T-cell (primary cell): ENCODE results near the gene GPC5. TPM values are rescaled to one million over a fixed set of nuclear protein-coding genes. Genes with fewer than 3 reads are reported as not detected.

Source experiments
- ATAC-seq, 4 experiments: fragments of 200-7000 bp in 3 of 4; fragments of 150-1000 bp in 1 of 4; cut with Tn5 transposase; replicated peaks in 1 of 4; 1 replicate in 3 of 4; 2 replicates in 1 of 4; pipeline ENCODE4 v1.10.0; 2021; ENCODE audit warnings: moderate library complexity in 3 of 4, mild to moderate bottlenecking in 2 of 4, moderate number of reproducible peaks in 1 of 4
- CTCF ChIA-PET, 2 donors: fragments of 300-600 bp; sonication (Branson Sonifier 250); formaldehyde crosslinking; loops; one replicate each; lab custom pipeline; 2022; ENCODE audit warnings: antibody characterized with exemption in 2 of 2; lab: Charles Lee
- POLR2A ChIA-PET, 2 donors: fragments of 300-600 bp; sonication (Branson Sonifier 250); formaldehyde crosslinking; loops; one replicate each; lab custom pipeline; 2022; ENCODE audit warnings: antibody characterized with exemption in 2 of 2; lab: Charles Lee
- DNase-seq, 35 experiments: peaks; one replicate each; pipeline versions ENCODE4 v3.0.0 to v3.0.0-alpha.2; 2013 to 2023
- H3K27ac ChIP-seq: one replicate; pipeline ENCODE4 v1.5.1; 2013; ENCODE audit warnings: low read length
- H3K27me3 ChIP-seq, 2 experiments: replicated peaks in 1 of 2; 1 replicate in 1 of 2; 2 replicates in 1 of 2; pipeline versions ENCODE4 v1.6.1 to v1.7.0; 2013; ENCODE audit warnings: low read length in 1 of 2, mixed read lengths in 1 of 2; ENCODE audit not compliant: control insufficient read depth in 2 of 2, insufficient read depth in 2 of 2; ENCODE audit errors: extremely low read depth in 1 of 2
- H3K36me3 ChIP-seq, 2 donors: 1 replicate in 1 of 2; 2 replicates in 1 of 2; pipeline versions ENCODE4 v1.6.1 to v1.7.0; 2013; ENCODE audit warnings: low read length in 1 of 2; ENCODE audit not compliant: control insufficient read depth in 2 of 2, insufficient read depth in 1 of 2; ENCODE audit errors: extremely low read depth in 1 of 2
- H3K4me1 ChIP-seq, 2 experiments: 1 replicate in 1 of 2; 2 replicates in 1 of 2; pipeline versions ENCODE4 v1.6.1 to v1.7.0; 2013; ENCODE audit warnings: low read length in 2 of 2, mixed read lengths in 1 of 2; ENCODE audit not compliant: insufficient read depth in 2 of 2, control insufficient read depth in 1 of 2; ENCODE audit errors: extremely low read depth in 1 of 2
- H3K4me3 ChIP-seq, 2 donors: 1 replicate in 1 of 2; 2 replicates in 1 of 2; pipeline versions ENCODE4 v1.5.1 to v1.7.0; 2013; ENCODE audit warnings: mild to moderate bottlenecking in 2 of 2, low read length in 1 of 2, moderate library complexity in 1 of 2; ENCODE audit not compliant: control insufficient read depth in 1 of 2; ENCODE audit errors: extremely low read depth in 1 of 2
- H3K9me3 ChIP-seq: 2 replicates; pipeline ENCODE4 v1.7.0; 2013
- H3K27ac Mint-ChIP-seq, 2 donors: one replicate each; pipeline ENCODE4 v1.8.0; 2020 to 2021; ENCODE audit warnings: mild to moderate bottlenecking in 2 of 2, mixed read lengths in 2 of 2
- H3K27me3 Mint-ChIP-seq, 2 donors: one replicate each; pipeline ENCODE4 v1.8.0; 2021 to 2022; ENCODE audit warnings: mixed read lengths in 2 of 2
- H3K36me3 Mint-ChIP-seq: one replicate; pipeline ENCODE4 v1.8.0; 2021; ENCODE audit warnings: mixed read lengths
- H3K4me1 Mint-ChIP-seq, 3 donors: one replicate each; pipeline ENCODE4 v1.8.0; 2020 to 2022; ENCODE audit warnings: mixed read lengths in 3 of 3, mild to moderate bottlenecking in 1 of 3
- H3K4me3 Mint-ChIP-seq, 3 donors: one replicate each; pipeline ENCODE4 v1.8.0; 2020 to 2022; ENCODE audit warnings: mild to moderate bottlenecking in 3 of 3, mixed read lengths in 3 of 3, moderate library complexity in 3 of 3
- H3K9me3 Mint-ChIP-seq, 3 donors: one replicate each; pipeline ENCODE4 v1.8.0; 2020 to 2022; ENCODE audit warnings: mixed read lengths in 3 of 3
- WGBS: methylation state at CpG from one replicate; pipeline ENCODE4 v1.1.5; 2013; ENCODE audit warnings: missing lambda C conversion rate; ENCODE audit not compliant: insufficient coverage; 5-methylcytosine and 5-hydroxymethylcytosine counted together
- total RNA-seq, 35 experiments: library from RNA in 6 of 35; stranded (reverse) in 6 of 35; fragments of 120-200 nt in 1 of 35; gene quantifications; one replicate each; pipeline versions ENCODE4 v1.2.1 to v1.2.4 and lab custom pipeline; 2013 to 2026

Gene GPC5
- total RNA-seq, 5 donors from 2014 or later (not counting 1 experiment from before 2014, with no cell fraction given), result 0.12 to 0.39 (median 0.26) TPM

DNA sequence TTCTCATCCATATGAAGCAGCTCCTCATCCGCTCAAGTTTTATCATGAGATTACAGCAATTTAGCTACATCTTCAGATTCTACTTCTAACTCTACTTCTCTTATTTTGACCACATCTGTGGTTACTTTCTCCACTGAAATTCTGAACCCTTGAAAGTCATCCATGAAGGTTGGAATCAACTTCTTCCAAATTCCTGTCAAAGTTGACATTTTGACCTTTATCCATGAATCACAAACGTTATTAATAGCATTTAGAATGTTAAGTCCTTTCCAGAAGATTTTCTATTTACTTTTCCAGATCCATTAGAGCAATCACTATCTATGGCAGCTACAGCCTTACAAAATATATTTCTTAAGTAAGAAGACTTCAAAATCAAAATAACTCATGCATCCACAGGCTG, 1406.5 kb downstream of the GPC5 start:
- POLR2A ChIA-PET, result no interaction called here
- Mint-ChIP-seq H3K4me3 (no peak overlapping the region), H3K9me3 (peaks cover 0 to 3% (median 0%) of the 10 kb centered on the region in 3 donors), H3K4me1 (peaks cover 8 to 14% (median 14%) of the 10 kb centered on the region in 3 donors), H3K27me3 (no peaks in the 10 kb centered on the region), H3K36me3 (no peaks in the 10 kb centered on the region), H3K27ac (no peak overlapping the region)
- 80% methylated on average over 1 of the region's 2 CpGs for WGBS
- H3K9me3 ChIP-seq, result no peaks in the 10 kb centered on the region
- no peak overlapping the region for H3K4me3 ChIP-seq
- no peak overlapping the region for H3K27ac ChIP-seq
- H3K36me3 ChIP-seq, result no peaks in the 10 kb centered on the region
- DNase-seq (no peak), ATAC-seq (no peak)
- H3K4me1 ChIP-seq, result no peaks in the 10 kb centered on the region
- no peaks in the 10 kb centered on the region for H3K27me3 ChIP-seq
- CTCF ChIA-PET, result no interaction called here

GRCh38 chr13:92805766-92806165, 1407.3 kb downstream of the GPC5 start:
- ATAC-seq (no peak), DNase-seq (no peak)
- H3K4me1 Mint-ChIP-seq, result peaks cover 8 to 14% (median 14%) of the 10 kb centered on the region in 3 donors
- H3K36me3 ChIP-seq, result no peaks in the 10 kb centered on the region
- H3K27me3 Mint-ChIP-seq, result no peaks in the 10 kb centered on the region
- H3K9me3 ChIP-seq, result no peaks in the 10 kb centered on the region
- CTCF ChIA-PET, result no interaction called here
- peak overlapping the region in 1 of 2 donors; percentile 21 for H3K4me3 ChIP-seq
- peak overlapping the region; percentile 57 to 70 for H3K27ac Mint-ChIP-seq
- H3K9me3 Mint-ChIP-seq, result peaks cover 0 to 3% (median 0%) of the 10 kb centered on the region in 3 donors
- POLR2A ChIA-PET, result no interaction called here
- H3K4me1 ChIP-seq, result no peaks in the 10 kb centered on the region
- no peaks in the 10 kb centered on the region for H3K36me3 Mint-ChIP-seq
- no peak overlapping the region for H3K27ac ChIP-seq
- peak overlapping the region; percentile 61 to 80 (median 75) for H3K4me3 Mint-ChIP-seq
- H3K27me3 ChIP-seq, result no peaks in the 10 kb centered on the region

DNA sequence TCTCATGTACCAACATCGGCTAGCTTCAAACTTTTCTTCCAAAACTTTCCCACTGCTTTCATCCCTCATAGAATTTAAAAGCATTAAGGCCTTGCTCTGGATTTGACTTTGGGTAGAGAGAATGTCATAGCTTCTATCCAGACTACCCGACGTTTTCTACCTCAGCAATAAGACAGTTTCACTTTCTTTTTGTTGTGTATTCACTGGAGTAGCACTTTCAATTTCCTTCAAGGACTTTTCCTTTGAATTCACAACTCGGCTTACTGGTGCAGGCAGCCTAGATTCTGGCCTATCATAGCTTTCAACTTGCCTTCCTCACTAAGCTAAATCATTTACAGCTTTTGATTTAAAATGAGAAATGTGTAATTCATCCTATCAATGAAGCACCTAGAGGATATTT, 1407.8 kb downstream of the GPC5 start:
- peak in 2 of 4 experiments; percentile 31 to 35 for ATAC-seq
- Histone ChIP-seq H3K4me3 (peak overlapping the region in 1 of 2 donors; percentile 21), H3K27me3 (no peaks in the 10 kb centered on the region), H3K9me3 (no peaks in the 10 kb centered on the region), H3K36me3 (no peaks in the 10 kb centered on the region), H3K4me1 (no peaks in the 10 kb centered on the region), H3K27ac (no peak overlapping the region)
- peak overlapping the region; percentile 61 to 80 (median 75) for H3K4me3 Mint-ChIP-seq
- no peaks in the 10 kb centered on the region for H3K27me3 Mint-ChIP-seq
- peaks cover 0 to 3% (median 0%) of the 10 kb centered on the region in 3 donors for H3K9me3 Mint-ChIP-seq
- POLR2A ChIA-PET, result no interaction called here
- no peaks in the 10 kb centered on the region for H3K36me3 Mint-ChIP-seq
- peaks cover 8 to 14% (median 14%) of the 10 kb centered on the region in 3 donors for H3K4me1 Mint-ChIP-seq
- peak in 1 of 35 experiments; percentile 4 for DNase-seq
- CTCF ChIA-PET, result no interaction called here
- WGBS, result no CpG with 5 or more reads among the region's 4 CpGs
- peak overlapping the region; percentile 57 to 70 for H3K27ac Mint-ChIP-seq

DNA sequence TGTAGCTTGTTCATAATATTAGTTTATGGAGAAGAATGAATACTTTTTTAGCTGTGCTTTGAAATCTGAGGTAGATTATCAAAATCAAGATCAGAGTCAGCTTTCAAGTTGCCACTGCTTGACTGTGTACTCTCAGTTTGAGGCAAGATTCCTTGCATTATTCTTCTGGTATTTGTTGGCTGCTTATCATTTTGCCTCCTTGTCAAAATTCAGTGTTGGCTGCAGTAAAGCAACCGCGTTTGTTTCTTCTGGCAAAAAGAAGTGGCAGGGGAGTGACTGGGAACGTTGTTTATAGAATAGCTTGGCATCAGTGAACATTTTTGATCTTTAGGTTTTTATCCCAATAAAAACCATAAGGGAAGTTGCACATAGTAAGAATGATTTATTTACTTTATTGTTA, 1408.9 kb downstream of the GPC5 start:
- Histone ChIP-seq H3K4me3 (no peak overlapping the region), H3K27ac (no peak overlapping the region), H3K9me3 (no peaks in the 10 kb centered on the region), H3K27me3 (no peaks in the 10 kb centered on the region), H3K4me1 (no peaks in the 10 kb centered on the region), H3K36me3 (no peaks in the 10 kb centered on the region)
- CTCF ChIA-PET, result no interaction called here
- POLR2A ChIA-PET, result no interaction called here
- no CpG with 5 or more reads among the region's 3 CpGs for WGBS
- no peak overlapping the region for H3K27ac Mint-ChIP-seq
- H3K4me3 Mint-ChIP-seq, result no peak overlapping the region
- no peak for ATAC-seq
- H3K36me3 Mint-ChIP-seq, result no peaks in the 10 kb centered on the region
- peaks cover 8 to 14% (median 14%) of the 10 kb centered on the region in 3 donors for H3K4me1 Mint-ChIP-seq
- peaks cover 0 to 3% (median 2%) of the 10 kb centered on the region in 3 donors for H3K9me3 Mint-ChIP-seq
- no peaks in the 10 kb centered on the region for H3K27me3 Mint-ChIP-seq
- no peak for DNase-seq

DNA sequence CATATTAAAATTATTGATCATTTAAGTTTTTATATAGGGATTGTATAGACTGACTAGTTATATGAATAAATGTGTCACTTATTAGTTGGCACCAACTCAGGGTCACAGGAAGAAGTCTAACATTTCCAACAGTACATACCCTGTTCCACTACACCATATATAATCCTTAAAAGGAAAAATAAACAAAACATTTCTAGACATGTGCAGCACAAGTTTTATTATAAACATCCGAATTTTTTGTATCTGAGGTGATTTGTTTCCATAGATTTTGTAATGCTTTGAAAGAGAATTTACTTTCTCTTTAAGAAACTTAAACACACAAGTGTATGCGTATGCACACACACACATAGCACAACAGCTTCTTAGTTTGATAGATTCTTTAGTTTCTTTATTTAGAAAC, 1409.5 kb downstream of the GPC5 start:
- ATAC-seq (no peak), DNase-seq (no peak)
- no peak overlapping the region for H3K27ac ChIP-seq
- no peaks in the 10 kb centered on the region for H3K4me1 ChIP-seq
- no CpG with 5 or more reads among the region's 2 CpGs for WGBS
- ChIA-PET POLR2A (no interaction called here), CTCF (no interaction called here)
- Mint-ChIP-seq H3K9me3 (peaks cover 0 to 4% (median 3%) of the 10 kb centered on the region in 3 donors), H3K27me3 (no peaks in the 10 kb centered on the region), H3K36me3 (no peaks in the 10 kb centered on the region), H3K27ac (no peak overlapping the region), H3K4me3 (no peak overlapping the region), H3K4me1 (peaks cover 8 to 14% (median 14%) of the 10 kb centered on the region in 3 donors)
- H3K4me3 ChIP-seq, result no peak overlapping the region
- no peaks in the 10 kb centered on the region for H3K27me3 ChIP-seq
- no peaks in the 10 kb centered on the region for H3K9me3 ChIP-seq
- no peaks in the 10 kb centered on the region for H3K36me3 ChIP-seq

DNA sequence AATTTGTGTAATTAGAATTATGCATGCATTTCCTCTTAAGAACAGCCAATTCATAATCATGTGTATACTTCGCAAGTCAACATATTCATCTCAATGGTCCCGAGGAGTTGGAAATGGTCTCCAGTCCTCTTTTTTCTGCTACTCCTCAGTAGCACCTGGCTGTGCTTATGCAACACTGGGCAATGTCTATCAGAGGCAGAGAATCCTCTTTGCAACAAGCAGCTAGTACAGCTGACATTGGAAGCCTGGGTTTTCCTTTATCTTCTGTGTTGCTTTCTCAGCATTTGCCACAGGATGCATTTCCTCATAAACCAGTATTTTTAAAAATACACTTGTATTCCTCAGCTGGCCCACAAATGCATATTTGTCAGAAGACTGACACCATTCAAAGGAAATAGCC, 1422.9 kb downstream of the GPC5 start:
- no peak for DNase-seq
- Mint-ChIP-seq H3K4me3 (no peak overlapping the region), H3K9me3 (peaks cover 0 to 13% (median 7%) of the 10 kb centered on the region in 3 donors), H3K27me3 (no peaks in the 10 kb centered on the region), H3K4me1 (no peaks in the 10 kb centered on the region), H3K36me3 (no peaks in the 10 kb centered on the region), H3K27ac (no peak overlapping the region)
- no peaks in the 10 kb centered on the region for H3K9me3 ChIP-seq
- no peaks in the 10 kb centered on the region for H3K36me3 ChIP-seq
- ATAC-seq, result no peak
- 88% methylated on average over 1 of the region's 2 CpGs for WGBS
- H3K27me3 ChIP-seq, result no peaks in the 10 kb centered on the region
- H3K4me1 ChIP-seq, result no peaks in the 10 kb centered on the region
- CTCF ChIA-PET, result interaction anchor here in 1 of 2 donors (0.7 kb wide), 1 partner anchor 448 kb away, joined by 8 read pairs; no protein-coding TSS in a partner anchor
- POLR2A ChIA-PET, result no interaction called here
- no peak overlapping the region for H3K27ac ChIP-seq
- H3K4me3 ChIP-seq, result no peak overlapping the region

- H3K36me3 Mint-ChIP-seq, result no peaks in the 10 kb centered on the region
- ChIA-PET CTCF (no interaction called here), POLR2A (no interaction called here)
- H3K27ac Mint-ChIP-seq, result no peak overlapping the region
- no peaks in the 10 kb centered on the region for H3K9me3 ChIP-seq
- no peaks in the 10 kb centered on the region for H3K4me1 ChIP-seq
- H3K36me3 ChIP-seq, result no peaks in the 10 kb centered on the region
- ATAC-seq (no peak), DNase-seq (no peak)
- H3K4me3 ChIP-seq, result no peak overlapping the region
- no peak overlapping the region for H3K27ac ChIP-seq
- H3K4me1 Mint-ChIP-seq, result no peaks in the 10 kb centered on the region
- peaks cover 0 to 13% (median 13%) of the 10 kb centered on the region in 3 donors for H3K9me3 Mint-ChIP-seq
- H3K27me3 ChIP-seq, result no peaks in the 10 kb centered on the region
- no CpG with 5 or more reads among the region's 1 CpG for WGBS
- H3K4me3 Mint-ChIP-seq, result no peak overlapping the region
- H3K27me3 Mint-ChIP-seq, result no peaks in the 10 kb centered on the region
These were observed 1424.6 kb downstream of the GPC5 start for GRCh38 chr13:92823059-92823458.
